CD4-positive, alpha-beta T cell treated with Interleukin-10 for 1 hour (primary cell): ENCODE data around the gene TMEM259.

Source experiments
- DNase-seq: peaks from one replicate; pipeline ENCODE4 v3.0.0-alpha.2; 2020

The TMEM259 gene

GRCh38 chr19:1020868-1021425 lies at the start of gene TMEM259:
Gene TMEM259 (minus strand): TSS chr19:1021123. CDS start chr19:1020996, 127 bp downstream.
- peak; percentile 98 for DNase-seq

GRCh38 chr19:1070576-1070930 lies 49.6 kb upstream of the TMEM259 start:
- DNase-seq: no peak

GRCh38 chr19:1069009-1069779 lies 48.3 kb upstream of the TMEM259 start:
- DNase-seq: peak; percentile 85

- DNase-seq: peak; percentile 83
These were observed 47.4 kb upstream of the TMEM259 start for GRCh38 chr19:1068009-1069001.

GRCh38 chr19:1067341-1067957 lies 46.5 kb upstream of the TMEM259 start:
- peak; percentile 83 for DNase-seq

GRCh38 chr19:1066748-1067340 lies 45.9 kb upstream of the TMEM259 start, which contains the start of gene ARHGAP45:
Gene ARHGAP45 (plus strand): TSS chr19:1067167. CDS start chr19:1067406, 239 bp downstream.
- peak; percentile 89 for DNase-seq

GRCh38 chr19:1066251-1066747 lies 45.4 kb upstream of the TMEM259 start:
- no peak for DNase-seq

- no peak for DNase-seq
These were observed 44.7 kb upstream of the TMEM259 start for GRCh38 chr19:1065606-1066109.

GRCh38 chr19:1064661-1065605 lies 44.0 kb upstream of the TMEM259 start:
- peak; percentile 77 for DNase-seq

- DNase-seq: no peak
These were observed 43.2 kb upstream of the TMEM259 start for GRCh38 chr19:1063909-1064660.

GRCh38 chr19:1063030-1063908 lies 42.3 kb upstream of the TMEM259 start:
- DNase-seq: peak; percentile 79

GRCh38 chr19:1062387-1063029 lies 41.6 kb upstream of the TMEM259 start:
- DNase-seq: no peak

GRCh38 chr19:1061987-1062386 lies 41.1 kb upstream of the TMEM259 start:
- no peak for DNase-seq

- DNase-seq: no peak
These were observed 39.8 kb upstream of the TMEM259 start for GRCh38 chr19:1060689-1061088.

- no peak for DNase-seq
These were observed 37.2 kb upstream of the TMEM259 start for GRCh38 chr19:1058112-1058511.

- peak; percentile 76 for DNase-seq
These were observed 36.4 kb upstream of the TMEM259 start for GRCh38 chr19:1057176-1057855.

- no peak for DNase-seq
These were observed 35.1 kb upstream of the TMEM259 start for GRCh38 chr19:1055886-1056620.
